Measurements from ENCODE around the gene ITGA4. TPM values are rescaled to one million over a fixed set of nuclear protein-coding genes. Genes with fewer than 3 reads are reported as not detected.
"Not testable (repeated sequence)": the region's sequence is repeated elsewhere in the genome, so short reads cannot be mapped to it uniquely, and the experiment has no call there.

The ITGA4 gene
- total RNA-seq, 1 donor from 2014 or later = 20.0 TPM

DNA sequence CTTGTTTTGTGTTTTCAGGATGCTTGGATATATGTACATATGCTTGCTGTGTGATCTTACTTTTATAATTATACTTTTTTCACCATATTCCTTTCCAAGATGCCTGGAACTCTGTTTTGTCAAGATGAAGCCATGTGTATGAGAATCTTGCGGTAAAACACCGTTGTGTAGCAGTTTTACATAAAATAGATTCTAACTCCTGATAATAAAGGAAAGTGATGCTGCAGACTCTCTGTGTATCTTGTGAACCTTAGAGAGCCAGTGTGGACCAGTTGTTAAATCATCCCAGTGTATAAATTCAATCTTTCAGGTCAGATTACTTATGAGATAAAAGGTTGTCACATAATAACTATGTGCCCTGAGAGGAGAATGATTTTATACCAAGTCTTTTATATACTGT is 12.5 kb upstream of the ITGA4 start:
- TF ChIP-seq EZH2 (IDR thresholded peaks at IDR 0.05; ENCODE audit: insufficient read depth, low read length) = no peak
- Histone ChIP-seq H3K36me3 (ENCODE audit: insufficient read depth, low read length) (no peaks in the 10 kb centered on the region), H3K4me3 (ENCODE audit: insufficient read depth, low read depth, low read length) (no peak overlapping the region), H3K27me3 (ENCODE audit: insufficient read depth, low read length) (no peaks in the 10 kb centered on the region), H3K4me1 (ENCODE audit: insufficient read depth, low read length) (no peaks in the 10 kb centered on the region), H3K79me2 (ENCODE audit: insufficient read depth, low read length) (no peaks in the 10 kb centered on the region), H2AFZ (ENCODE audit: low read depth, low read length) (no peak overlapping the region), H3K4me2 (ENCODE audit: low read length) (no peak overlapping the region), H3K9me3 (ENCODE audit: insufficient read depth, low read depth, low read length) (no peaks in the 10 kb centered on the region), H3K9ac (ENCODE audit: low read length) (no peak overlapping the region), H4K20me1 (ENCODE audit: insufficient read depth, low read length) (no peaks in the 10 kb centered on the region), H3K27ac (ENCODE audit: low read depth, low read length) (no peak overlapping the region)
- H3K4me1 Mint-ChIP-seq (ENCODE audit: low read depth, unreplicated experiment) = no peaks in the 10 kb centered on the region
- peaks cover 1% of the 10 kb centered on the region for H3K9me3 Mint-ChIP-seq (ENCODE audit: unreplicated experiment)
- FAIRE-seq = no peak
- H3K4me3 Mint-ChIP-seq (ENCODE audit: unreplicated experiment) = no peak overlapping the region
- peaks cover 1% of the 10 kb centered on the region for H3K27me3 Mint-ChIP-seq (ENCODE audit: low read depth, unreplicated experiment)
- no peak overlapping the region for H3K27ac Mint-ChIP-seq (ENCODE audit: unreplicated experiment)
- H3K36me3 Mint-ChIP-seq (ENCODE audit: low read depth, unreplicated experiment) = no peaks in the 10 kb centered on the region
- DNase-seq (ENCODE audit: low read depth) = no peak

- Histone ChIP-seq H3K4me1 (ENCODE audit: insufficient read depth, low read length) (no peaks in the 10 kb centered on the region), H3K4me3 (ENCODE audit: insufficient read depth, low read depth, low read length) (no peak overlapping the region), H3K79me2 (ENCODE audit: insufficient read depth, low read length) (no peaks in the 10 kb centered on the region), H3K9me3 (ENCODE audit: insufficient read depth, low read depth, low read length) (no peaks in the 10 kb centered on the region), H3K27ac (ENCODE audit: low read depth, low read length) (no peak overlapping the region), H3K9ac (ENCODE audit: low read length) (no peak overlapping the region), H3K36me3 (ENCODE audit: insufficient read depth, low read length) (no peaks in the 10 kb centered on the region), H2AFZ (ENCODE audit: low read depth, low read length) (no peak overlapping the region), H3K4me2 (ENCODE audit: low read length) (no peak overlapping the region), H3K27me3 (ENCODE audit: insufficient read depth, low read length) (no peaks in the 10 kb centered on the region), H4K20me1 (ENCODE audit: insufficient read depth, low read length) (no peaks in the 10 kb centered on the region)
- DNase-seq (ENCODE audit: low read depth) (no peak), FAIRE-seq (no peak)
- Mint-ChIP-seq H3K36me3 (ENCODE audit: low read depth, unreplicated experiment) (no peaks in the 10 kb centered on the region), H3K27ac (ENCODE audit: unreplicated experiment) (peak overlapping the region; percentile 2), H3K4me3 (ENCODE audit: unreplicated experiment) (no peak overlapping the region), H3K9me3 (ENCODE audit: unreplicated experiment) (peaks cover 1% of the 10 kb centered on the region), H3K27me3 (ENCODE audit: low read depth, unreplicated experiment) (no peaks in the 10 kb centered on the region), H3K4me1 (ENCODE audit: low read depth, unreplicated experiment) (no peaks in the 10 kb centered on the region)
- no peak for TF ChIP-seq CTCF (IDR thresholded peaks at IDR 0.05; ENCODE audit: insufficient read depth, low read depth, low read length)
- no peak for TF ChIP-seq EZH2 (IDR thresholded peaks at IDR 0.05; ENCODE audit: insufficient read depth, low read length)
These were observed 10.2 kb upstream of the ITGA4 start for GRCh38 chr2:181446985-181447384.

- not testable (repeated sequence) for H3K4me1 Mint-ChIP-seq (ENCODE audit: low read depth, unreplicated experiment); H3K9me3 ChIP-seq (ENCODE audit: insufficient read depth, low read depth, low read length); H3K36me3 Mint-ChIP-seq (ENCODE audit: low read depth, unreplicated experiment); H3K4me1 ChIP-seq (ENCODE audit: insufficient read depth, low read length); H3K27ac Mint-ChIP-seq (ENCODE audit: unreplicated experiment); H3K27ac ChIP-seq (ENCODE audit: low read depth, low read length); H3K36me3 ChIP-seq (ENCODE audit: insufficient read depth, low read length); DNase-seq (ENCODE audit: low read depth); H3K27me3 ChIP-seq (ENCODE audit: insufficient read depth, low read length); H2AFZ ChIP-seq (ENCODE audit: low read depth, low read length); H3K9me3 Mint-ChIP-seq (ENCODE audit: unreplicated experiment); H3K9ac ChIP-seq (ENCODE audit: low read length); H4K20me1 ChIP-seq (ENCODE audit: insufficient read depth, low read length); H3K4me3 ChIP-seq (ENCODE audit: insufficient read depth, low read depth, low read length); H3K79me2 ChIP-seq (ENCODE audit: insufficient read depth, low read length); H3K27me3 Mint-ChIP-seq (ENCODE audit: low read depth, unreplicated experiment); H3K4me2 ChIP-seq (ENCODE audit: low read length); H3K4me3 Mint-ChIP-seq (ENCODE audit: unreplicated experiment); FAIRE-seq
These were observed 7.9 kb upstream of the ITGA4 start for GRCh38 chr2:181449278-181449677.
